Body of pancreas (tissue), 4 donors: ENCODE data around the gene ARHGAP6. TPM values are rescaled to one million over a fixed set of nuclear protein-coding genes. Genes with fewer than 3 reads are reported as not detected.

Source experiments
- ATAC-seq: fragments of 150-250 bp; one replicate; pipeline ENCODE4 v1.9.1; 2016
- DNase-seq, 4 donors: peaks; one replicate each; pipeline ENCODE4 v3.0.0-alpha.2; 2019
- H3K27ac ChIP-seq, 4 donors: fragments of 200-600 bp; sonication (generic); 1 replicate in 3 of 4; 2 replicates in 1 of 4; pipeline versions ENCODE4 v1.5.1 to v1.6.1; 2016 to 2019; ENCODE audit warnings: mild to moderate bottlenecking in 1 of 4, mixed read lengths in 1 of 4, moderate library complexity in 1 of 4
- H3K27me3 ChIP-seq, 2 donors: fragments of 200-600 bp; sonication (generic); one replicate each; pipeline ENCODE4 v1.6.0; 2016; ENCODE audit warnings: mild to moderate bottlenecking in 1 of 2
- H3K36me3 ChIP-seq, 2 donors: fragments of 200-600 bp; sonication (generic); replicated peaks in 1 of 2; 2 replicates each; pipeline ENCODE4 v1.5.1; 2016; ENCODE audit warnings: low read depth in 2 of 2; ENCODE audit not compliant: insufficient read depth in 1 of 2
- H3K4me1 ChIP-seq: fragments of 200-600 bp; sonication (generic); one replicate; pipeline ENCODE4 v1.6.0; 2016
- H3K4me3 ChIP-seq, 2 donors: fragments of 200-600 bp; sonication (generic); 1 replicate in 1 of 2; 2 replicates in 1 of 2; pipeline ENCODE4 v1.5.1; 2016 to 2019
- H3K9me3 ChIP-seq, 3 donors: fragments of 200-600 bp; sonication (generic); 1 replicate in 2 of 3; 2 replicates in 1 of 3; pipeline ENCODE4 v1.5.1; 2016
- CTCF ChIP-seq, 7 experiments: fragments of 450-650 bp in 4 of 7; fragments of 200-600 bp in 3 of 7; sonication (generic) in 3 of 7; IDR thresholded peaks; one replicate each; pipeline ENCODE4 v1.5.1; 2016 to 2019; ENCODE audit warnings: antibody characterized with exemption in 7 of 7
- POLR2A ChIP-seq, 3 donors: fragments of 450-650 bp; IDR thresholded peaks; one replicate each; pipeline ENCODE4 v1.6.1; 2016; ENCODE audit warnings: antibody characterized with exemption in 3 of 3, mild to moderate bottlenecking in 2 of 3
- WGBS, 2 donors: methylation state at CpG; one replicate each; pipeline ENCODE4 v1.1.5; 2017; 5-methylcytosine and 5-hydroxymethylcytosine counted together
- intact Hi-C: fragments of 100-400 bp; cut with DNase I; formaldehyde crosslinking; loops from one replicate; pipeline ENCODE4 v1.15.1; 2023
- total RNA-seq, 2 donors: library from RNA; depleted of rRNA; stranded (reverse); fragments of >200 nt; gene quantifications; one replicate each; pipeline ENCODE4 v1.1.0, GENCODE V29; 2016

The ARHGAP6 gene
- total RNA-seq, 2 donors from 2014 or later = 2.3 to 10.9 TPM

GRCh38 chrX:11272290-11272689 lies 393.4 kb downstream of the ARHGAP6 start:
- DNase-seq (no peak), ATAC-seq (no peak)
- intact Hi-C loops = no loop called here
- TF ChIP-seq POLR2A (IDR thresholded peaks at IDR 0.05) = no peak
- TF ChIP-seq CTCF (IDR thresholded peaks at IDR 0.05) = no peak
- Histone ChIP-seq H3K4me1 (no peaks in the 10 kb centered on the region), H3K4me3 (no peak overlapping the region), H3K27me3 (no peaks in the 10 kb centered on the region), H3K27ac (no peak overlapping the region), H3K36me3 (no peaks in the 10 kb centered on the region), H3K9me3 (no peaks in the 10 kb centered on the region)
- WGBS, 2 donors = 80 to 95% methylated on average over 2 of the region's 2 CpGs

GRCh38 chrX:11269996-11270395 lies 395.7 kb downstream of the ARHGAP6 start:
- Histone ChIP-seq H3K4me3 (no peak overlapping the region), H3K4me1 (no peaks in the 10 kb centered on the region), H3K27ac (no peak overlapping the region), H3K27me3 (no peaks in the 10 kb centered on the region), H3K9me3 (no peaks in the 10 kb centered on the region), H3K36me3 (no peaks in the 10 kb centered on the region)
- WGBS, 2 donors = 47 to 50% methylated on average over 3 of the region's 3 CpGs
- DNase-seq (no peak), ATAC-seq (no peak)
- intact Hi-C loops = no loop called here
- TF ChIP-seq POLR2A (IDR thresholded peaks at IDR 0.05) (no peak), CTCF (IDR thresholded peaks at IDR 0.05) (no peak)

GRCh38 chrX:11269006-11269405 lies 396.7 kb downstream of the ARHGAP6 start:
- no peak overlapping the region for H3K27ac ChIP-seq
- H3K9me3 ChIP-seq = no peaks in the 10 kb centered on the region
- H3K4me3 ChIP-seq = no peak overlapping the region
- TF ChIP-seq CTCF (IDR thresholded peaks at IDR 0.05) = no peak
- TF ChIP-seq POLR2A (IDR thresholded peaks at IDR 0.05) = no peak
- no peaks in the 10 kb centered on the region for H3K27me3 ChIP-seq
- WGBS, 2 donors = 75 to 78% methylated on average over 3 of the region's 3 CpGs
- no peak for ATAC-seq
- intact Hi-C loops = no loop called here
- no peak for DNase-seq
- no peaks in the 10 kb centered on the region for H3K4me1 ChIP-seq
- H3K36me3 ChIP-seq = no peaks in the 10 kb centered on the region

GRCh38 chrX:11267425-11267824 lies 398.3 kb downstream of the ARHGAP6 start:
- Histone ChIP-seq H3K4me1 (no peaks in the 10 kb centered on the region), H3K27me3 (no peaks in the 10 kb centered on the region), H3K36me3 (no peaks in the 10 kb centered on the region), H3K27ac (no peak overlapping the region), H3K4me3 (no peak overlapping the region), H3K9me3 (no peaks in the 10 kb centered on the region)
- intact Hi-C loops = no loop called here
- WGBS, 2 donors = 61 to 70% methylated on average over 3 of the region's 3 CpGs
- no peak for ATAC-seq
- TF ChIP-seq CTCF (IDR thresholded peaks at IDR 0.05) (no peak), POLR2A (IDR thresholded peaks at IDR 0.05) (no peak)
- no peak for DNase-seq

- no peak for DNase-seq
Observed at GRCh38 chrX:11266573-11267003, 399.1 kb downstream of the ARHGAP6 start.

More at GRCh38 chrX:11266573-11267003, 399.1 kb downstream of the ARHGAP6 start:
- 48 to 50% methylated on average over 5 of the region's 5 CpGs for WGBS, 2 donors
- intact Hi-C loops = no loop called here
- Histone ChIP-seq H3K4me3 (no peak overlapping the region), H3K27ac (no peak overlapping the region), H3K4me1 (no peaks in the 10 kb centered on the region), H3K36me3 (no peaks in the 10 kb centered on the region), H3K9me3 (no peaks in the 10 kb centered on the region), H3K27me3 (no peaks in the 10 kb centered on the region)
- no peak for ATAC-seq
- TF ChIP-seq POLR2A (IDR thresholded peaks at IDR 0.05) = no peak
- TF ChIP-seq CTCF (IDR thresholded peaks at IDR 0.05) = no peak
